Kidney (tissue), 14 donors: ENCODE data around the gene HEPHL1. TPM values are rescaled to one million over a fixed set of nuclear protein-coding genes. Genes with fewer than 3 reads are reported as not detected.

ENCODE experiments used
- DNase-seq, 5 donors: peaks; one replicate each; pipeline ENCODE4 v3.0.0-alpha.2; 2013 to 2020
- FAIRE-seq: peaks from 2 replicates; lab custom pipeline; 2012; peaks lifted over from hg19 to GRCh38; lab: Jason Lieb, UNC
- H3K27ac ChIP-seq, 2 donors: one replicate each; pipeline ENCODE4 v1.7.0; 2013; ENCODE audit warnings: low read depth in 2 of 2, low read length in 2 of 2, inconsistent platforms in 1 of 2
- H3K27me3 ChIP-seq: one replicate; pipeline ENCODE4 v1.7.1; 2013; ENCODE audit warnings: low read length, inconsistent platforms; ENCODE audit not compliant: control insufficient read depth, insufficient read depth
- H3K36me3 ChIP-seq, 3 donors: one replicate each; pipeline versions ENCODE4 v1.7.0 to v1.7.1; 2013; ENCODE audit warnings: low read length in 3 of 3, control low read depth in 1 of 3, inconsistent platforms in 1 of 3; ENCODE audit not compliant: insufficient read depth in 3 of 3, control insufficient read depth in 2 of 3
- H3K4me1 ChIP-seq, 3 donors: one replicate each; pipeline versions ENCODE4 v1.7.0 to v1.7.1; 2013; ENCODE audit warnings: low read length in 3 of 3, inconsistent platforms in 1 of 3, low read depth in 1 of 3; ENCODE audit not compliant: control insufficient read depth in 2 of 3, insufficient read depth in 2 of 3
- H3K4me3 ChIP-seq, 3 donors: one replicate each; pipeline versions ENCODE4 v1.7.0 to v1.8.1; 2013; ENCODE audit warnings: low read length in 3 of 3, control low read depth in 1 of 3, inconsistent platforms in 1 of 3
- H3K9ac ChIP-seq, 3 donors: one replicate each; pipeline versions ENCODE4 v1.7.0 to v1.7.1; 2013; ENCODE audit warnings: low read length in 3 of 3, control low read depth in 1 of 3, inconsistent platforms in 1 of 3
- H3K9me3 ChIP-seq, 3 donors: one replicate each; pipeline versions ENCODE4 v1.7.0 to v1.7.1; 2013; ENCODE audit warnings: low read length in 3 of 3, control low read depth in 1 of 3, inconsistent platforms in 1 of 3; ENCODE audit not compliant: control insufficient read depth in 2 of 3, insufficient read depth in 1 of 3
- intact Hi-C: fragments of 100-400 bp; cut with DNase I; formaldehyde crosslinking; loops from one replicate; pipeline ENCODE4 v1.11.1; 2022
- polyA plus RNA-seq: library from polyadenylated mRNA; stranded (reverse); fragments of 350-450 nt; fragmentation: Illumina TruSeq; extraction: RNeasy Lipid Tissue Mini Kit (QIAGEN cat#74804); gene quantifications from one replicate; pipeline ENCODE4 v1.2.3, GENCODE V29; 2014; ENCODE audit warnings: low read depth, low replicate concordance; ENCODE audit not compliant: insufficient read depth
- total RNA-seq: library from RNA; stranded (reverse); fragmentation: NEBNext Ultra II Directional; extraction: Animal tissue kit (Norgen Biotek cat#: 25700); gene quantifications from one replicate; pipeline ENCODE4 v1.2.1, GENCODE V29; 2021
- TF ChIP-seq, protein P1 (sequence below): IDR thresholded peaks from 3 replicates; pipeline ENCODE4 v1.5.1; 2012; ENCODE audit warnings: mild to moderate bottlenecking, moderate library complexity, borderline replicate concordance; ENCODE audit not compliant: insufficient read depth; ENCODE audit errors: extremely low read depth
- donor health status: control.
- donor health status: control.
- donor health status: control.
- donor health status: control.
- donor health status: control.
- donor health status: DM: yes; HTN: yes; CAD: no.
- donor health status: Normal renal cell carcinoma (clear cell type).

Gene HEPHL1
- total and polyA plus RNA-seq, 2 donors from 2014 or later, result not detected

DNA sequence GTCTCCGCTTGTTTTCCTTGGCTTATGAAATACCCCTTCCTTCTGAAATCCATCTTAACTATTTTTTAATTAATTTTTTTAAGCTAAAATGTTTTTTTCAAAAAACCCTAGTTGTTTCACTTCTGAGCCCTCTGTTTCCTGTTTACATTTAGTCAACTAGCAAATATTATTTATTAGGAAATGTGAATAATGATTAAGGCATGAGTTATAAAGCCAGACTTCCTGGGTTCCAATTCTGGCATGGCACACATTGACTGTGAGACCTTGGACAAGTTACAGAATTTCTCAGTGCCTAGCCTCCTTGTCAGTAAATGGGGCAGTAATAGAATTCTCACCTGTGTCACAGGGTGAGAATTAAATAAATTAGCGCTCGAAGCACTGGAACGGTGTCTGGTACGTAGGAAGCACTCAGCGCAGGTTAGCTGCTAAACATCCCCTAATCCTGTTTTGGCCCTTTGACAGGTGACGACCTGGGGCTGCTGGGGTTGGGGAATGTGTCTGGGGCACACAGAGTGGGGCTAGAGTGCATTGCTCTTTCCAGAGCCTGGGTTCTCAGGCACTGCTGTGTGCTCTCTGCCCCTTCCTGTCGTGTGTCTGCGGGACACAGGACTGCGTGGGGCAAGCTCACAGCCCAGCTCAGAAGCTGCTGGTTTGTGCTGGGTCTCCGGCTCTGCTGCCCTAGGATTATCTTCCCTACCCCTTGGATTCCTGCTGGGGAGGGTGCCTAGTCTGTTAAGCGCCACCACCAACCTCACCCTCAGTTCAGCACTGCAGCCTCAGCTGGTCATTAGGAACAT is 120.6 kb downstream of the HEPHL1 start:
- Histone ChIP-seq H3K9me3 (no peaks in the 10 kb centered on the region), H3K9ac (no peak overlapping the region), H3K27me3 (no peaks in the 10 kb centered on the region), H3K4me3 (no peak overlapping the region), H3K36me3 (no peaks in the 10 kb centered on the region), H3K4me1 (peaks cover 0 to 6% (median 3%) of the 10 kb centered on the region in 3 donors), H3K27ac (peak overlapping the region in 1 of 2 donors; percentile 8)
- TF ChIP-seq, protein P1, sequence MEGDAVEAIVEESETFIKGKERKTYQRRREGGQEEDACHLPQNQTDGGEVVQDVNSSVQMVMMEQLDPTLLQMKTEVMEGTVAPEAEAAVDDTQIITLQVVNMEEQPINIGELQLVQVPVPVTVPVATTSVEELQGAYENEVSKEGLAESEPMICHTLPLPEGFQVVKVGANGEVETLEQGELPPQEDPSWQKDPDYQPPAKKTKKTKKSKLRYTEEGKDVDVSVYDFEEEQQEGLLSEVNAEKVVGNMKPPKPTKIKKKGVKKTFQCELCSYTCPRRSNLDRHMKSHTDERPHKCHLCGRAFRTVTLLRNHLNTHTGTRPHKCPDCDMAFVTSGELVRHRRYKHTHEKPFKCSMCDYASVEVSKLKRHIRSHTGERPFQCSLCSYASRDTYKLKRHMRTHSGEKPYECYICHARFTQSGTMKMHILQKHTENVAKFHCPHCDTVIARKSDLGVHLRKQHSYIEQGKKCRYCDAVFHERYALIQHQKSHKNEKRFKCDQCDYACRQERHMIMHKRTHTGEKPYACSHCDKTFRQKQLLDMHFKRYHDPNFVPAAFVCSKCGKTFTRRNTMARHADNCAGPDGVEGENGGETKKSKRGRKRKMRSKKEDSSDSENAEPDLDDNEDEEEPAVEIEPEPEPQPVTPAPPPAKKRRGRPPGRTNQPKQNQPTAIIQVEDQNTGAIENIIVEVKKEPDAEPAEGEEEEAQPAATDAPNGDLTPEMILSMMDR, result no peak
- DNase-seq (no peak), FAIRE-seq (no peak)
- intact Hi-C loops, result no loop called here

DNA sequence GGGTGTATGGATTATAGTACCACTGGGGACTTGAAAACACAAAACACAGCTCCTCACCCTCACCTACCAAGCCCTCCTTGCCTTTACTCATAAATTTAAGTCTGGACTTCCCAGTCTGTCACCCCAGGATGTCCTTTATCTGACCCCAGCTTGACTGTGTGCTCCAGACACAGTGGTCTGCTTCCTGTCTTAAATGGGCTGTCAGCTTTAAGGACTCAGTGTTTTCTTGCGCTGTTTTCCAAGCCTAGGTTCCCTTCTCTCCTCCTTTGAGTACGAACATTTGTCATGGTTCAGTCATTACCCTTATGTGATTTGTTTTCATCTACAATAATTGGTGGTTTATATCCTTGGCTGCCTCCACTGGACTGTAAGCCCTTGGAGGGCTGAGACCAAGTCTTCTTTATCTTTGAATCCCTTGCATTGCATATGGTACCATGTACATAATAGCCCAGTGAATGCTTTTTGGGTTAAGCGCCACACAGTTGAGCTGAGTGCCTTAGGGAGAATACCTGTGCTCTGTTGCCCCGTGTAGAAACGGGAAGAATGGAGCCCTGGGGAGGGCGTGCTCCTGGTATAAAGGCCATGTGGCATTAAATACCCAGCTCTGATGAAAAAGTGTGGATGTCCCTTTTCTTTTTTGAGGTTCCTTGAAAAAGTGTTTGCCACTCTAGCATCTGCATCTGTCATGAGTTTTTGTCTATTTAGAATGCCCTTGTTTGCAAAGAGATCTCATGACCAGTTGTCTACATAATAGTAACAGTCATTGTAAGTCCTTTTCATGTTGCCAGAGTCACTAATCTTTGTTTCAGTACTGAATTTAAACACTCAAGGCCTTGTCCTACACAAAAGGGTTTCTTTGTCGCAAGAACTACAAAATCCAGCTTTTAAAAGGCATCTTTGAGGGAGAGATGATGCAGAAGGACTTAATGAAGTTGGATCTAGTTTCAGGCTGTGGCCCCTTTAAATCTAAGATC is 121.4 kb downstream of the HEPHL1 start:
- TF ChIP-seq, protein P1, result no peak
- Histone ChIP-seq H3K9ac (no peak overlapping the region), H3K36me3 (no peaks in the 10 kb centered on the region), H3K4me1 (peaks cover 0 to 6% (median 3%) of the 10 kb centered on the region in 3 donors), H3K27me3 (no peaks in the 10 kb centered on the region), H3K27ac (no peak overlapping the region), H3K4me3 (no peak overlapping the region), H3K9me3 (no peaks in the 10 kb centered on the region)
- DNase-seq (peak in 3 of 5 donors; percentile 54 to 88 (median 76)), FAIRE-seq (no peak)
- intact Hi-C loops, result no loop called here

DNA sequence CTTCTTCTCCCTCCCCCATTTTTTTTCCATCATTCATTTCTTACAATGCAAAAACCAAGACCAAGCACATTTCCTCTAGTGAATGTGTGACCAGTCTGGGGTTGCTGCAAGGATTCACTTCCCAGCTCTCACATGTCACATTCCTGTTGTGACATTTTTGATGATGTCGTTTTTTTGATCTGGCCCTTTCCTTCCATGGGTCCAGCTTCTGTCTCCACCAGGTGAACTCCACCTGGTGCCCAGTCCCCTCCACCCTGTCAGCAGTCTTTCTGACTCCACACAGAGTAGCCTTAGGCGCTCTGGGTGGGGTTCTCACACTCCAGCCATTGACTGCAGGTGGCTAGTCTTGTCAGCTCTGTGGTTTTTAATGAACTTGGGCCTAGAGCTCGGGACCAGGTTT is 123.1 kb downstream of the HEPHL1 start:
- Histone ChIP-seq H3K27me3 (no peaks in the 10 kb centered on the region), H3K9ac (no peak overlapping the region), H3K4me1 (peaks cover 0 to 6% (median 3%) of the 10 kb centered on the region in 3 donors), H3K27ac (no peak overlapping the region), H3K36me3 (no peaks in the 10 kb centered on the region), H3K4me3 (no peak overlapping the region), H3K9me3 (no peaks in the 10 kb centered on the region)
- FAIRE-seq, result no peak
- no peak for DNase-seq
- TF ChIP-seq, protein P1, result no peak
- intact Hi-C loops, result no loop called here
